Measurements from ENCODE around the gene SYNDIG1.

The SYNDIG1 gene

DNA sequence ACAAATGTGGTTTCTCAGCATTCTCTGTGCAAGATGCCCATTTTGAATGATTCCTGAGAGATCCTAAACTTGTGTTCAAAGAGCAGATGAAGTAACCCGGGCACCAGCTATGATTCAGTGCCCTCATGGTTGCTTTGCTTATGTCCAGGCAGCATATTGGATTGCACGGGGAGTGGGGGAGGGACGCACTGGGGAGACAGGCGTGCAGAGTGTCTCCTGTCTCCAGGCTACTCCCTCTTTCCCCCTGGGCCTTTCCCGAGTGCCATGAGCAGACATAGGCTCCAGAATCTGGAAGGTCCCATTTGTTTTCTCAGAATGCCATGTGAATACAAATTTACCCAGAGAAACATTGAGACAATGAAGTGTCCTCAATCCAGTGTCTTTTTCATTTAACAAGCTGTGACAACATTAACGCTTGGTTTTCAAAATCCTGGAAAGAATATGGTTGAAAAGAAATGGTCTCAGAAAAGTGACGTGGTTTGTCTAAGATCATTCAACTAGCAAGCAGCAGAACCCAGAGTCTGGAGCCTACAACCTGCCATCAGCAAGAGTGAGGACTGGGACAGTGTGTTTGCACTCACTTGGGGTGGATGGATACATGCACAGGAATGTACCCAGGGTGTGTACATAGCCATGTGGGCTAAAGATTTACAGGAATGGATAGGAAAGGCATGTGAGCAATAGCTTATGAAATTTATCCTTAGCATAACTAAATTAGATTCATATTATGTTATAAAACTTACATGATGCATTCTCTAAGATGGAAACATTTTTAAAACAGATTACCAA, 4.2 kb downstream of the SYNDIG1 start:
- DNase-seq = no peak

DNA sequence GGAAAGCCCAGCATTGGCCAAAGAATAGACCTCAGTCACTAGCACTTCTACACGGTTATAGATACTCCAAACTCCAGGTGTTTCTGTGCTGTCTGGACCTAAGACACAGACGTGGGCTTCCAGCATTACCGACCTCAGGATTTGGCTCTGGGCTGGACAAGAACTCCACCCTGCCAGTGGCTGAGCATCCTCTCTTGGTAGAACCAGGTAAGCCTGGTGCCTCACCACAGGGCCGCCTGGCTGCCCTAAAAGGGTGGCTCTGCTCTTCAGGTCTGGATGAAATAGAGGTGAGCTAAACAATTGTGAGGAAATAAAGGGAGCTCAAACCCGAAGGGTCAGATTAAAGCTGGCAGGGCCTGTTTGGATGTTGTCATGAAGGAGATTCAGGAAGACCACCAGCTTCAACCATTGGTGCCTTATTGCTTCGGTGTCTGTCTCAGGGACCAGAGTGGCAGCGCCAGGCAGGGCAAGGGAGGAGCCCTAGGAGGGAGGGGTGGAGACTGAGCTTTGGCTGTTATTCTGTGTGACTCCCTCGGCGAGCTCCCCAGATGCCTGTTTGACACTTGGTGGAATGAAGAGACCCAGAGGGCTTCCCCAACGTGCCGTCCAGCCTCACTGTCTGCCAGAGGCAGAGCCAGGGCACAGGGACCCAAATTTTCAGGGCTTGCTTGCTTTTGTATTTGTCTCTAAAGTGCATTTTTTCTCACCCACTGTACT, 8.6 kb downstream of the SYNDIG1 start:
- DNase-seq = no peak

DNA sequence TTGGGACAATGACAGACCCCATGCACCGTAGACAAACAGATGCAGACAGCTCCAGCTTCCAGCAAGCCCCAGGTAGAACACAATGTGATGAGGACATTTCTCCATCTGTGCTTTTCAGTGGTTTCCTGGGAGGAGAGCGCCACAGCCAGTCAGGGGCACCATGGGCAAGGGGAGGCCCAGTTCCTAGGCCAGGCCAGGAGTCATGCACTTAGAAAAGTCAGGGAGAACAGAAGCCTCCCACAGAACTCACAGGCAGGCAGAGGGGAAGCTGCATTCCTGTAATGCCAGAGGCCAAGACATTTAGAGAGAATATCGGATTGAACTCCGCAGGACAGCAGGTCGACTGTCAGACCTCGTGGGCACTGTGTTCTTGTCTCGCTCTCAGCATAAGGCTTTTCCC, 9.2 kb downstream of the SYNDIG1 start:
- DNase-seq = no peak

DNA sequence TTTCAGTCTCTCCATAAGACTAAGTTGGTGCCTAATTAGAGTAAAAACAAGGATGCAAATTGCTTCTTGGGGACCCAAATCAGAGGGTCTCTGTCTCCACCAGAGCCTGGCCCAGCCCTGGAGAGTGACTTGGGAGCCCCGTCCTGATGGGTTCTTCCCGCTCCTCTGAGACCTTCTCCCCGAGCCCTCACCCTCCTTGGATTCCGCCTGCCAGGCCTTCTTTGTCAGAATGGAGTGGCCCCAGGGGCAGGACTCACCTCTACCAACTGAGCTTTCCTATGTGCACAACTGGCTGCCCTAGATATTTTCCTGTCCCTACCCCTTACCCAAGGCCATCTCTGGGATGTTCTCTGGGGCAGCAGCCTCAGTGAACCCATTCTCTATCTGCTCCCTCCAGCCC, 9.7 kb downstream of the SYNDIG1 start:
- no peak for DNase-seq

DNA sequence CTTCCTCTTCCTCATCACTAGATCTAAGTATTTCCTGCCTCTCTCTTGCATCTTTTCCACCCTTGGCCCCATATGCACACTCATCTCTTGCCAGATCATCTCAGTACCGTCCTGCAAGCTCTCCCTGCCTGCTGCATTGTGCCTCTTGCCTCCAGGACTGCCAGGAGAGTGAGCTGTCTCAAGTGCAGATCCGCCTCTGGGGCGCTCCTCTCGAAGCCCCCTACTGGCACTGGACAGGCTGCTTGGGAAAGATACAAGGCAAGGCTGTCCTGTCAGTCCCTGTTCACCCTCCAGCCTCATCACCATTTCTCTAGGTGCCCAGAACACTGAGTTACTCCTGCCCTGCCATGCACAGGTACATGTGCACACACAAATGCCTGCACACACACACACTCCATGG, 10.2 kb downstream of the SYNDIG1 start:
- DNase-seq = no peak

DNA sequence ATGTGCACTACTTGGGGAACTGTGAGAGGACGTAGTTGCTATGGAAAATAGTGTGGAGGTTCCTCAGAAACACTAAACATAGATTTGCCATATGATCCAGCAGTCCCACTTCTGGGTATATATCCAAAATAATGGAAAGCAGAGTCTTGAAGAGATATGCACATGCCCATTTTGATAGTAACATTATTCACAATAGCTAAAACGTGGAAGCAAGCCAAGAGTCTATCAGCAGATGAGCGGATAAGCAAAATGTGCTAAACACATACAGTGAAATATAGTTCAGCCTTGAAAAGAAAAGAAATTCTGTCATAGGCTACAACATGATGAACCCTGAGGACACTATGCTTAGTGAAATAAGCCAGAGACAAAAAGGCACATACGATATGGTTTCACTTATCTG, 11.1 kb downstream of the SYNDIG1 start:
- DNase-seq = no peak

DNA sequence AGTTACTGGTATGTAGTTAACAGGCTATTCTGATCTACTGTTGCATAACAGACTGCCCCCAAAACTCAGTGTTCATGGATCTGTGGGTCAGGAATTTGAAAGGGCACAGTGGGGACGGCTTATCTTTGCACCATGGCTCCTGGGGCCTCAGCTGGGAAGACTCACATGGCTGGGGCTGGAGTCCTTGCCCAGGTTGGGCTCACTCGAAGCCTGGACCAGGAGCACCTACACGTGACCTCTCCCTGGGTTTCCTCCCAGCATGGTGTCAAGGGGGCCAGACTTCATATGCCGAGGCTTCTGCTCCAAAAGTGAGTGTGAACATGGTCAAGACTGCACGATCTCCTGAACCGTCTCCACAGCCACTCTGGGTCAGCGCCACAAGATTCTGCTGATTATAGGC, 11.7 kb downstream of the SYNDIG1 start:
- DNase-seq = no peak

DNA sequence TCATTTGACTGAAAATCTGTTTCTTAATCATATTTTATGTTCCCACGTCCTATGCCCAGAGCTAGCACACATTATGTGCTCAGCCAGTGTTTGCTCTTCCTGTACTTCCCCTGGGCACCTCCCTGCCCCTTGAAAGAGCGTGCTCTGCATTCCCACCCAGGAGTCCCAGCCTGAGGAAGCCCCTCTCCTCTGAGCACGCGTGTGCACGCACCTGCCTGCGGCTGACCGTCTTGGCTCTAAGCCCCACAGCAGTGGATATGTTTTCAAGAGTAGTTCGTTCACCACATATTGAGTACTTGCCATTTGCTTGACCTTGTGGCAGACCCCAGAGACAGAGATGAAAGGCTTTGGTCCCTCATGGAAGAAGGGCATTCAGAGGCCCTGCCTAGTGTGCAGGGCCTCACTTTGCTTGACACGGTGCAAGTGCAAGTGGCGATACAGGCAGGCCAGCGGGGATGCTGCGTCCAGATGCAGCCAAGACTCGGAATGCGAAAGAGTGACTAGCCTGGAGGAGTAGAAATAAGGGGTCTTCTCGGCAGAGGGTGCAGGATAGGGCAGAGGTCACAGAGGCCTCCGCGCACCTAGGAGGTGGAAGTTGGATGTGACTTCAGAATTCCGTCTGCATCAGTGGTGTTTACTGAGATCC, 14.1 kb downstream of the SYNDIG1 start:
- DNase-seq = no peak

DNA sequence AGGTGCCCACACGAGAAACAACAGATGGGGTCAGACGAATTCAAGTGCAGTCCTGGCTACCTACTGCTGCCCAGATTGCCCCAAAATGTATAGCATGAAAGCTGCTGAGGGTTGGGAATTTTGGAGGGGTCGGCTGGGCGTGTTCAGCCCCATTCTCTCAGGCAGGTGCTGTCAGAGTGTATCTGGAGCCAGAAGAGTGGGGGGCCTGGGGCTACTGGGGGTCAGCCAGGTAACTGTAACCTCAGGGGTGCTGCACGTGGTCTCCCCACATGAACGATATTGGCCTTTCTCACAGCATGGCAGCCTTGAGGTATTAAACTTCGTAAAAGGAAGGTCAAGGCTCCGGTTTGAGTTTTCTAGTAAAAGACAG, 14.6 kb downstream of the SYNDIG1 start:
- DNase-seq = no peak

DNA sequence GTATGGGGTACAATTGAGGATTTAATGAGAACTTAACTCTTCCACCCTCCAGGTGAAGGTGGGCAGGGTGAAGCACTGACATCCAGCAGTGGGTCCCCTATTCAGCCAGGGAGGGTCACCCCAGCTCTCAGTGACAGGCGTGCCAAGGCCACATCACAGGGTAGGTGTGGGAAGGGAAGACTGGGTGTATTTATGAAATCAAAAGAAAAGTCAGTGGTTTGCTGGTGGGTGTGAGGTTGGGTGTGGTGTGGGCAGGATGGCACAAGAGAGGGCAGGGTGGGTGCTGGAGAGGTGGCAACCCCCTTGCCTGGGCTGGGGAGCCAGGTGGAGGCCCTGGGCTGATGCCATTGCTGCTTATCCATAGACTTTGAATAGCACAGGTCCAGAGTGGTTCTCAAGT, 16.6 kb downstream of the SYNDIG1 start:
- no peak for DNase-seq

DNA sequence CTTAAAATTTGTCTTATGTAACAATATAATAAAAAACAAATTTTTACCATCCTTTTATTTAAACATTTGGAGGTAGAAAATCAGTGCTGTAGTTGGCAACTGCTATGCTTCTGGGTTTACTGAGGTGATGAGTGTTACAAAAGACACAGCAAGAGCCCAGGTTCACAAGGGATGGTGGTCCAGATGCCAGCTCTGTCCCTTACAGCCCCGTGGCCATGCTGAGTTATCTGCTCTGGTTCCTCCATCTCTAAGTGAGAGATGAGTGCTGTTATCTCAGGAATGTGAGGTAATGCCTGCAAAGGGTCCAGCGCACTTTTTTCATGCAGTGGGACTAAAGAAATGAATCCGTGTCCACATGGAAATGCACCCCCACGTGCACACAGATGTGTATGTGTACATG, 17.8 kb downstream of the SYNDIG1 start:
- DNase-seq = no peak

DNA sequence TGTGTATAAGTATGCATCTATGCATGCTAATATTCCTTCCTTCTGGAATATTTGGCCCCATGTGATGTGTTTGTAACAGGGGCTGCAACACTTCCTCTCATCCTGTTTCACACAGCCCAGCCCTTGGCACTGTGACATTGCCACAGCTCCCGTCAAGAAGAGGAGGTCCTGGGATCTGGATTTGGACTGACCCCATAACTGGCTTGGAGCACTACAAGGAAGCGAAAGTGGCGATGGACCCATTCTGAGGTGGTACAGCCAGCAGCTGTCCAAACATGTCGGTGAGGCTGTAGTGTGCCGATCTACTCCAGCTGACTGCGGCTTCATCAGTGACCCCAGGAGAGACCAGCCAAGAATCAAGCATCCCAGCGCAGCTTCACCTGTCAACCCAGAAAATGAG, 18.2 kb downstream of the SYNDIG1 start:
- DNase-seq = no peak

DNA sequence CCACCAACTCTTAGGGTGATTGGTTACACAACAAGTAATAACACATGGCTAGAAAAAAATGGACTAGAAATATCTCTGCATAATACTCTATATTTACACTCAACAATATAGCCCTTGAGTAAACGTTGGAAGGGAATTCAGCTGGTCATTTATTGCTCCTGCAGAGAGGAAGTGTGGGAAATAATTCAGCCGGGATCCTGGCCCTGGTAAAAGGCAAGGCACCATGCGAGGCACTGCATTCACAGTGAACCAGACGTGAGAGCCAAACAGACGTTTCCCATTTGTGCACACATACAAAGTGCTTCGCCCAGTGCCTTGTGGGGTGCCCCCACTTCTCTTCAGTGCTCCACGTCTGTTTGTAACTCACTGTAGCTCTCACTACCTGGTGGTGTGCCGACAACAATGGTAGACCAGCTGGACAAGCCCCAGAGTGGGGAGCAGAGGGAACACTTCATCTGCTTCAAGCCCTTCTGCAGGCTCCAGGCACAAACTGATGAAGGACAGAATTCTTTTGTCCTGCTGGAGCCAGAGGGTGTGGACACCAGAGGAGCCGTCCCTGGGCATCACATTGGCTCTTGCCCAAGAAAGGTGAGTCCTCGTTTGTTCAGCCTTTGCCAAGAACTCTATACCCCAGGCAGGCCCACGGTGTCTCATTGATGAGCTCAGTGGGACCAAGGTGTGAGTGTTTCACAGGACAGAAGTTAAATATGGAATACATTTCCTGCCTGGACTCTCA, 18.8 kb downstream of the SYNDIG1 start:
- no peak for DNase-seq

DNA sequence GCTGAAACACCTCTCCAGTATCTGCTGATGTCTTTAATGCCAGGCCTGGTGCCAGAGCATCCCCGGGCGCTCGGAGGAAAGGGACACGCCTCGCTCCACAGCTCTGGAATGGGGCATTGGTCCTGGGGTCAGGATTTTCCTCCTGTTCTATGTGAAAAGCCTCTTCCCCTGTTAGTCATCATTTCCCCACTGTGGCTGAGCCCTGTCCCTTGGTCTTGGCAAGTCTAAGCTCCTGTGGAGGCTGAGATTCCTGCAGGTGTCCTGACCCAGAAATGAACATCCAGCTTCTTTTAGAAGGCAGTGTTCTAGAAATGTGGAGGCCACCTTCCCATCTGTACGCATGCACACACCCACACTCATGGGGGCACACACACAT, 19.4 kb downstream of the SYNDIG1 start:
- no peak for DNase-seq

DNA sequence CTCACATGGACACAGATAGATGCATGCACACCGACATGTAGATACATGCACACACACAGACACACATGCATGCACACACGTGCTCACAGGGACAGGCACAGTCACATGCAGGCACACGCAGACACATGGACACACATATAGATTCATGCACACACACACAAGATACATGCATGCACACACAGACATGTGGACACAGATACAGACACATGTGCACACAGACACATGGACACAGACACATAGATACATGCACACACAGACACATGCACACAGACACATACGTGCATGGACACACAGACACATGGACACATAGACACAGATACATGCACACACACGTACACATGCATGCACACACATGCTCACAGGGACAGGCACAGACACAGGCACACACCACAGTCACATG, 19.8 kb downstream of the SYNDIG1 start:
- no peak for DNase-seq

DNA sequence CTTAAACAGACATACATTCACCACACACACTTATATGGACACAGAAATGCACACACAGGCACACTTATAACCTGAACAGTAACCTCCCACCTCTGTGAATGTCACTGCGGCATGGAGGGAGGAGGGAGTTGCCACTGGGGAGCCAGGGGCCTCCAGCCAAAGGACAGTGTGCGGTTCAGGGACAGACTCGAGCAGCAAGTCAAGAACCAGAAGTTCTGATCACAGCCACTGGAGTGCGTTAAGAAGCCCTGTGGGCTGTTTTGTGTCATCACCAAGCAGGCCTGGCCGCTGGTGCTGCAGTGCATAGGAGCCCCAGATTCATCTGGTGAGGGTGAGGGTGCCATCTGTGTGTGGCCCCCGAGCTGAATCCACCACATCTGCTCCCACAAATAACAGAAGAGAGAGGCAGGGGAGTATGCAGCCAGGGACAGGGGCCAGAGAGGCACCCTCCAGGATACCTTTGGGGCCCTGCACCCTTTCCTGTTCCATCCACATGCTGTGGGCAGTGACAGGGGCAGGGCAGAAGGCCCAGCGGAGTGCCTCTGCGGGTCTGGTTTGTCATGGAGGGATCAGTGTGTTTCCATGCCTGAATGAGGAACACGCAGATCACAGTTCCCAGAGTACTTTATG, 20.3 kb downstream of the SYNDIG1 start:
- no peak for DNase-seq

DNA sequence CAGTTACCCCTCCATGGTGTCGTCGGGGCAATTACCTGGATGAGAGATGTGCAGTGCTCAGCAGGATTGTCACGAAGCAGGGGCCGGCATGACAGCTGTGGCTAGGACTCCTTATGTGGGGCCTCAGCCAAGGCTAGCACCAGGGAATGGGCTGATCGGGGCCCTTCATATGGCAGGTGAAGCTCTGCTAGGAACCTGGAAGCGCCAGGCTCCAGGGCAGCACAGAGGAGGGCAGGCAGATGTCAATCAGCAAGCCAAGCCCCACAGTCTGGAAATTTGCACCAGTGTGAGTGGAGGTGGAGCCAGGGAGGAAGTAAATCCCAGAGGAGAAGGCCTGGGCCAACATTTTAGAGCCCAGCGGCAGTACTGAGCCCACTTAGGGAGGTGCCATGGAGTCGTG, 21.2 kb downstream of the SYNDIG1 start:
- DNase-seq = no peak

DNA sequence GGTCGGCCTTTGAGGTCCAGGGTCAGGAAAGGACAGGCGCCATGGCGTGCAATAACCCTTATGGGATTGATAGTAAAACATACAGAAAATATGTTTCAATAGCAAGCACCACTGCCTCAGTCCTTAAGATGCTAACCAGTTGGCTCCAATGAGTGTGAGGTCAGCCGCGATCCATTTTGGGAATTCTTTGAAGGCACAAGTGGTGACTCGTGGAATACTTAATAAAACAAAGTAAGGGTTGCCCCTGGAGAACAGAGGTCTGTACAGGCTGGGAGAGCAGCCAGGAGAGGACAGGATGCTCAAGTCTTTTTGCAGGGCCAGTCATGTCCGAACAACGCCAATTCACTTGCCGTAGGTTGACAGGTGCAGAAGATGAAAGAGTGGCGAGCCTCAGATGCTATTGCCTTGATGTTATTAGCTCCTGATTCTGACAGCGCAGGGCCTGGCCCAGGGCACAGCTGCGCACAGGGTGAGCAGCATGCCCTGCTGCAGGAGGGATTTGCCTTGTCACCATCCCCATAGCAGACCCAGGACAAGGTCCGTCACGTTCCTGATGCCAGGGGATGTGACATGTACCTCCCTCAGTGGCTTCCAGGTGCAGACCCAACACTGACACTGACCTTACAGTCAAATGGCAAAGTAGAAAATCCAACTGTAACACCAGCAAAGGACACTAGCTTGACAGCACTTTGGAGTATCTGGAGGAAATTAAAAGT, 21.8 kb downstream of the SYNDIG1 start:
- no peak for DNase-seq

DNA sequence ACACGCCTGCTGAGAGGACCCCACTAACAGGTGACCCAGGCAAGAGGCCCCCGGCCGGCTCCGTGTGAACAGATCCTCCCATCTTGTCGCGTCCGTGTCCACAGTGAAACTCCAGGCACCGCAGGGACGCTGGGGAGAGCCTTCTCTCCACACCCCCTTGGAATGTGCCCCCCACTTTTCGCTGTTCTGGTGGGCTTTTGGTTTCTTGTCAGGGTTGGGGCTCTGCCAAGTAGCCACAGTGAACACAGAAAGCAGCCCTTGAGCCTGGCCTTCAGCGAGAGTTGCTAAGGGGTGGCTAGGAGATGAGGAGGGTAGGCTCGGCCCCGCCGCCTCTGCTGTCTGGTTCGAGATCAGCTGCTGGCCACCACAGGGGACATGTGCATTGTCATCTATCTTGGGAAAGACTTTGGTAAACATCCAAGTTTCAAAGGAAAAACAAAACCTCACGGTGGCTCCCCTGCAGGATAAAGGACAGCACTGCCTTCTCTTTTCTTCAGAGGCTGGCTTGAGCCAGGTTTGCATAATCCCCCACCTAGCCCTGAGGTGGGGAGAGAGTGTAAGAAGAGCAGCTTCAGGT, 22.7 kb downstream of the SYNDIG1 start:
- no peak for DNase-seq

DNA sequence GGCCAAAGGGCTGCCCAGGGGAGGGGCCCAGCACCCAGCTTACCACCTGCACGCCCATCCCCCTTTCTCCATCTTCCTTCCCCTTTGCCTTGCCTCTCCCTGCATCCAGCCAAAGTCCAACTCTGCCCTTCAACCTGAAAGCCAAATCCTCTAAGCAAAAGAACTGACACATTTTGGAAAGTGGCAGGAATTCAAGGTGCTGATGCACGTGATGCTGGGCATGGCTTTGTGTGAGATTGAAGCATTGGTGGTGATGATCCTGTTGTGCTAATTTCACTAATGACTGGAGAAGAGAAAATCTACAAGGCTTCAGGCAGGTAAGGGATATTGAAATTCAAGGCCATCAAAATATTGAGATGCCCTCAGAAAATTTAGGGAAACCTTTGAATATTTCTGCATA, 23.3 kb downstream of the SYNDIG1 start:
- no peak for DNase-seq

DNA sequence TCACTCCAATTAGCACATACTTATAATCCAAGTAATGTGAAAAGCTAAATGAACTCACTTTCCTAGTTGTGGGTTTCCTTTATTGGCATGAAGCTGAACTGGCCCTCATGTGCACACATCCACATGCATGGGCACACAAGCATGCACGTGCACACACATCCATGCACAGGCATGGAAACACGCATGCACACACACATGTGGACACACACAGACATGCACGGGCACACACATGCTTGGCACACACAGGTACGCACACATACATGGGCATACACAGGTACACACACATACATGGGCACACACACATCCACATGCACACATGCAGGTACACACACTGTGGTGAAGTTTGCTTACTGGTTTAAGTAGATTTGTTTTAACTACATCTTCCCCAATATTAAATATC, 23.8 kb downstream of the SYNDIG1 start:
- no peak for DNase-seq
